Daoy (cell line): ENCODE results near the gene XDH. TPM values are rescaled to one million over a fixed set of nuclear protein-coding genes. Genes with fewer than 3 reads are reported as not detected.
A peak's percentile ranks its signal among the peaks of the same experiment; 100 is the strongest.

Experiments
- DNase-seq: peaks from one replicate; pipeline ENCODE4 v3.0.0-alpha.2; 2015; ENCODE audit warnings: low read depth
- total RNA-seq: library from RNA; depleted of rRNA; stranded (reverse); fragments of >200 nt; shearing (Covaris generic); gene quantifications from 2 replicates; pipeline ENCODE4 v1.2.3, GENCODE V29; 2014

The XDH gene
- total RNA-seq, 1 experiment from 2014 or later: 0.97 TPM

- peak; percentile 41 for DNase-seq
Measured at GRCh38 chr2:31402388-31402787, 12.2 kb downstream of the XDH start.

- DNase-seq: peak; percentile 96
Measured at GRCh38 chr2:31401580-31401979, 13.0 kb downstream of the XDH start.

- no peak for DNase-seq
Measured at GRCh38 chr2:31398881-31399280, 15.7 kb downstream of the XDH start.

GRCh38 chr2:31397094-31397493, 17.4 kb downstream of the XDH start:
- no peak for DNase-seq

- no peak for DNase-seq
Measured at GRCh38 chr2:31390324-31390723, 24.2 kb downstream of the XDH start.

- DNase-seq: no peak
Measured at GRCh38 chr2:31388736-31389135, 25.8 kb downstream of the XDH start.

GRCh38 chr2:31387850-31388249, 26.7 kb downstream of the XDH start:
- no peak for DNase-seq

GRCh38 chr2:31386648-31387047, 27.9 kb downstream of the XDH start:
- no peak for DNase-seq

- DNase-seq: no peak
Measured at GRCh38 chr2:31386172-31386571, 28.4 kb downstream of the XDH start.

GRCh38 chr2:31384771-31385276, 29.7 kb downstream of the XDH start:
- peak; percentile 86 for DNase-seq

- DNase-seq: peak; percentile 91
Measured at GRCh38 chr2:31384351-31384750, 30.2 kb downstream of the XDH start.

GRCh38 chr2:31383471-31384153, 30.9 kb downstream of the XDH start:
- DNase-seq: peak; percentile 63

GRCh38 chr2:31382452-31383120, 32.0 kb downstream of the XDH start:
- peak; percentile 65 for DNase-seq

- DNase-seq: no peak
Measured at GRCh38 chr2:31381601-31382000, 32.9 kb downstream of the XDH start.

GRCh38 chr2:31380243-31380642, 34.3 kb downstream of the XDH start:
- DNase-seq: no peak

GRCh38 chr2:31379747-31380146, 34.8 kb downstream of the XDH start:
- DNase-seq: no peak

- no peak for DNase-seq
Measured at GRCh38 chr2:31378791-31379501, 35.6 kb downstream of the XDH start.

GRCh38 chr2:31378389-31378788, 36.2 kb downstream of the XDH start:
- no peak for DNase-seq

- DNase-seq: no peak
Measured at GRCh38 chr2:31373127-31373526, 41.4 kb downstream of the XDH start.

- no peak for DNase-seq
Measured at GRCh38 chr2:31372097-31372496, 42.4 kb downstream of the XDH start.

- DNase-seq: no peak
Measured at GRCh38 chr2:31371691-31372090, 42.9 kb downstream of the XDH start.

- no peak for DNase-seq
Measured at GRCh38 chr2:31366733-31367132, 47.8 kb downstream of the XDH start.
